IMR-90 (cell line): Measurements from ENCODE around the gene DLG5.

ENCODE experiments used
- CEBPB ChIP-seq: IDR thresholded peaks from 2 replicates; pipeline ENCODE4 v1.6.1; 2012; ENCODE audit warnings: low read depth, low read length, improper control_type of control experiment
- CHD1 ChIP-seq: IDR thresholded peaks from 2 replicates; pipeline ENCODE4 v1.6.1; 2012; ENCODE audit warnings: low read depth, low read length, improper control_type of control experiment
- CTCF ChIP-seq: conservative IDR thresholded peaks from 2 replicates; pipeline ENCODE4 v1.5.1; 2012; ENCODE audit warnings: mild to moderate bottlenecking, low read depth, low read length, improper control_type of control experiment
- ELK1 ChIP-seq: fragments of 150-350 bp; IDR thresholded peaks from 2 replicates; pipeline ENCODE4 v1.6.1; 2016; ENCODE audit warnings: low read depth, mild to moderate bottlenecking, low read length, moderate library complexity, borderline replicate concordance
- FOS ChIP-seq: fragments of 150-350 bp; IDR thresholded peaks from 2 replicates; pipeline ENCODE4 v1.6.1; 2016; ENCODE audit warnings: low read depth, low read length
- MAFK ChIP-seq: IDR thresholded peaks from 2 replicates; pipeline ENCODE4 v1.6.1; 2012; ENCODE audit warnings: low read depth, low read length, improper control_type of control experiment
- MAZ ChIP-seq: IDR thresholded peaks from 2 replicates; pipeline ENCODE4 v1.6.1; 2012; ENCODE audit warnings: low read depth, mild to moderate bottlenecking, low read length, improper control_type of control experiment, moderate library complexity, borderline replicate concordance
- NFE2L2 ChIP-seq: fragments of 150-350 bp; IDR thresholded peaks from 2 replicates; pipeline ENCODE4 v1.6.1; 2016; ENCODE audit warnings: low read depth, mild to moderate bottlenecking, low read length
- POLR2A ChIP-seq: IDR thresholded peaks from 2 replicates; pipeline ENCODE4 v1.6.1; 2012; ENCODE audit warnings: mild to moderate bottlenecking, low read depth, low read length
- RAD21 ChIP-seq: IDR thresholded peaks from 2 replicates; pipeline ENCODE4 v1.6.1; 2012; ENCODE audit warnings: low read length, improper control_type of control experiment
- RCOR1 ChIP-seq: IDR thresholded peaks from 2 replicates; pipeline ENCODE4 v1.6.1; 2012; ENCODE audit warnings: mild to moderate bottlenecking, low read length, improper control_type of control experiment; ENCODE audit not compliant: insufficient replicate concordance
- RFX5 ChIP-seq: IDR thresholded peaks from 2 replicates; pipeline ENCODE4 v1.8.0; 2012; ENCODE audit warnings: low read depth, mild to moderate bottlenecking, low read length, moderate library complexity
- SMC3 ChIP-seq: fragments of 150-350 bp; IDR thresholded peaks from 2 replicates; pipeline ENCODE4 v1.6.1; 2016; ENCODE audit warnings: low read depth, mild to moderate bottlenecking, antibody characterized with exemption, low read length, moderate library complexity
- USF2 ChIP-seq: fragments of 150-350 bp; IDR thresholded peaks from 2 replicates; pipeline ENCODE4 v1.6.1; 2017; ENCODE audit warnings: mild to moderate bottlenecking, antibody characterized with exemption, low read length, low read depth

GRCh38 chr10:77799352-77799751 is 127.2 kb downstream of the DLG5 start:
- TF ChIP-seq CTCF (no peak), RAD21 (no peak), RFX5 (no peak), POLR2A (no peak), CEBPB (no peak), USF2 (no peak), RCOR1 (no peak), FOS (no peak), MAZ (no peak), CHD1 (no peak), SMC3 (no peak), NFE2L2 (no peak), MAFK (no peak), ELK1 (no peak)
